ENCODE data around the gene CYP2A6. TPM values are rescaled to one million over a fixed set of nuclear protein-coding genes. Genes with fewer than 3 reads are reported as not detected.
"Not testable (repeated sequence)": the region's sequence is repeated elsewhere in the genome, so short reads cannot be mapped to it uniquely, and the experiment has no call there.

Gene CYP2A6
- total RNA-seq, 1 experiment from 2014 or later, result 0.28 TPM

DNA sequence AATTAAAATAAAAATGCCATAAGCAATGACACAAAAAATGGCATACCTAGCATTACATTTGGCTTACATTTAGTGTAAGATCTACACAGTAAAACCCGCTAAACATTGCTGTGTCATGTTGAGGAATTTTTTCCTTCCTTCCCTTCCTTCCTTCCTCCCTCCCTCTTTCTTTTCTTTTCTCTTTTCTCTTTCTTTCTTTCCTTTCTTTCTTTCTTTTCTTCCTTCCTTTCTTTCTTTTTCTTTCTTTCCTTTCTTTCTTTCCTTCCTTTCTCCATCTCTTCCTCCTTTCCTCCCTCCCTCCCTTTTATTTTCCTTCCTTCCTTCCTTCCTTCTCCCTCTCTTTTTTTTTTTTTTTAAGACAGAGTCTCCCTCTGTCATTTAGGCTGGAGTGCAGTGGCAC lies 11.8 kb downstream of the CYP2A6 start:
- not testable (repeated sequence) for H2BK120ac ChIP-seq (ENCODE audit: low read depth, low read length, poor library complexity, severe bottlenecking); H3K79me2 ChIP-seq (ENCODE audit: insufficient read depth, low read length); H3K4ac ChIP-seq (ENCODE audit: low read depth, low read length); H3K79me1 ChIP-seq (ENCODE audit: insufficient read depth, low read depth, low read length, poor library complexity, severe bottlenecking); H3K9me3 Mint-ChIP-seq; H3K27ac ChIP-seq (ENCODE audit: insufficient read length, low read depth, low read length); H4K91ac ChIP-seq (ENCODE audit: insufficient read length, low read depth, low read length); H3K18ac ChIP-seq (ENCODE audit: insufficient read length, low read depth, low read length); H3K14ac ChIP-seq (ENCODE audit: insufficient read depth, low read length); H3K4me1 Mint-ChIP-seq; H4K5ac ChIP-seq (ENCODE audit: insufficient read length, low read depth, low read length); H2BK5ac ChIP-seq (ENCODE audit: insufficient read length, low read length); H2BK12ac ChIP-seq (ENCODE audit: insufficient read length, low read depth, low read length); H3K4me3 Mint-ChIP-seq; H3K23me2 ChIP-seq (ENCODE audit: insufficient read length, low read depth, low read length, poor library complexity, severe bottlenecking); H3K27me3 ChIP-seq (ENCODE audit: insufficient read depth, low read length); H3K9me3 ChIP-seq (ENCODE audit: control insufficient read depth, low read depth, low read length); H4K8ac ChIP-seq (replicated peaks; ENCODE audit: insufficient read length, low read depth, low read length); H3T11ph ChIP-seq (ENCODE audit: low read length); H2BK20ac ChIP-seq (ENCODE audit: low read depth, low read length, poor library complexity, severe bottlenecking); H2BK15ac ChIP-seq (ENCODE audit: low read depth, low read length); DNase-seq; H2AFZ ChIP-seq (ENCODE audit: low read length); H3K27ac Mint-ChIP-seq; H3K23ac ChIP-seq (ENCODE audit: insufficient read length, low read depth, low read length); H2AK5ac ChIP-seq (ENCODE audit: insufficient read length, low read length); H3K4me1 ChIP-seq (ENCODE audit: insufficient read depth, low read length); H4K20me1 ChIP-seq (ENCODE audit: control insufficient read depth, insufficient read depth, insufficient read length); H3K4me2 ChIP-seq (ENCODE audit: insufficient read depth, insufficient read length, low read length); H3K56ac ChIP-seq (ENCODE audit: insufficient read length, low read depth, low read length); H3K9ac ChIP-seq (ENCODE audit: extremely low read depth, insufficient read length, low read length); H3K36me3 Mint-ChIP-seq (ENCODE audit: insufficient read depth in 1 of 3, low read depth in 3 of 3)
- H3K27me3 Mint-ChIP-seq (ENCODE audit: low read depth), result peaks cover 28% of the 10 kb centered on the region
- WGBS (ENCODE audit: extremely low coverage, insufficient read length, low lambda C conversion rate), result no CpG with 5 or more reads among the region's 1 CpG
